Transverse colon (tissue), 4 donors: ENCODE results near the gene CHRND. TPM values are rescaled to one million over a fixed set of nuclear protein-coding genes. Genes with fewer than 3 reads are reported as not detected.

Experiments used
- DNase-seq: peaks from one replicate; pipeline ENCODE4 v3.0.0-alpha.2; 2019
- H3K27ac ChIP-seq, 4 donors: fragments of 200-600 bp; sonication (generic); 2 replicates each; pipeline ENCODE4 v1.5.1; 2016 to 2018; ENCODE audit warnings: inconsistent platforms in 4 of 4
- H3K27me3 ChIP-seq: fragments of 200-600 bp; sonication (generic); 2 replicates; pipeline ENCODE4 v1.5.1; 2017; ENCODE audit warnings: inconsistent platforms
- H3K36me3 ChIP-seq, 4 donors: fragments of 200-600 bp; sonication (generic); 2 replicates each; pipeline ENCODE4 v1.5.1; 2017 to 2019; ENCODE audit warnings: inconsistent platforms in 4 of 4
- H3K4me1 ChIP-seq, 4 donors: fragments of 200-600 bp; sonication (generic); 2 replicates each; pipeline ENCODE4 v1.5.1; 2017 to 2020; ENCODE audit warnings: inconsistent platforms in 4 of 4
- H3K4me3 ChIP-seq, 4 donors: fragments of 200-600 bp; sonication (generic); 1 replicate in 1 of 4; 2 replicates in 3 of 4; pipeline versions ENCODE4 v1.5.1 to v1.6.1; 2017 to 2019; ENCODE audit warnings: inconsistent platforms in 4 of 4
- H3K9me3 ChIP-seq, 2 donors: fragments of 200-600 bp; sonication (generic); 2 replicates each; pipeline ENCODE4 v1.5.1; 2017 to 2019; ENCODE audit warnings: inconsistent platforms in 2 of 2
- CTCF ChIP-seq, 5 experiments: fragments of 200-600 bp in 3 of 5; fragments of 450-650 bp in 2 of 5; sonication (generic) in 3 of 5; IDR thresholded peaks; 1 replicate in 2 of 5; 2 replicates in 3 of 5; pipeline ENCODE4 v1.5.1; 2016 to 2017; ENCODE audit warnings: antibody characterized with exemption in 5 of 5, inconsistent platforms in 3 of 5, mild to moderate bottlenecking in 2 of 5, moderate library complexity in 1 of 5
- EP300 ChIP-seq: sonication (generic); formaldehyde crosslinking; IDR thresholded peaks from one replicate; pipeline ENCODE4 v1.6.1; 2017; ENCODE audit warnings: antibody characterized with exemption, low read depth
- POLR2A ChIP-seq: fragments of 450-650 bp; IDR thresholded peaks from one replicate; pipeline ENCODE4 v1.6.1; 2016; ENCODE audit warnings: antibody characterized with exemption, mild to moderate bottlenecking, moderate library complexity
- POLR2AphosphoS5 ChIP-seq, 3 donors: sonication (generic); formaldehyde crosslinking; IDR thresholded peaks; one replicate each; pipeline ENCODE4 v1.6.1; 2016; ENCODE audit warnings: antibody characterized with exemption in 3 of 3
- WGBS, 2 donors: methylation state at CpG; one replicate each; pipeline ENCODE4 v1.1.5; 2018; ENCODE audit warnings: low coverage in 1 of 2; 5-methylcytosine and 5-hydroxymethylcytosine counted together
- in situ Hi-C, 4 donors: fragments of 200-750 bp; cut with MboI; loops; one replicate each; pipeline versions ENCODE4 v1.15.0 to v1.15.1; 2017; ENCODE audit warnings: low sequenced_read_pairs in 3 of 4, low pct_ligation_motif_present in 1 of 4, low pct_unique_long_range_greater_than_20kb in 1 of 4
- intact Hi-C: fragments of 100-400 bp; cut with DNase I; formaldehyde crosslinking; loops from one replicate; pipeline ENCODE4 v1.15.1; 2023; ENCODE audit warnings: low total_unique reads
- total RNA-seq, 4 donors: library from RNA; depleted of rRNA; stranded (reverse); fragments of >200 nt; gene quantifications; one replicate each; pipeline ENCODE4 v1.1.0, GENCODE V29; 2016

Gene CHRND
- total RNA-seq, 4 donors from 2014 or later: not detected

GRCh38 chr2:232550354-232551249 lies 24.6 kb downstream of the CHRND start, which contains the start of the genes EIF4E2 and TIGD1:
Gene EIF4E2, plus strand, starts transcription at chr2:232550689. Its CDS starts 36 bp downstream, at chr2:232550725.
Gene TIGD1, minus strand, starts transcription at chr2:232550557. Its CDS starts 675 bp downstream, at chr2:232549882.
- TF ChIP-seq EP300: no peak
- peak in 4 of 5 experiments; percentile 28 to 82 (median 48) for TF ChIP-seq CTCF (IDR thresholded peaks at IDR 0.05)
- TF ChIP-seq POLR2AphosphoS5 (IDR thresholded peaks at IDR 0.05): peak; percentile 64 to 89 (median 81)
- peak; percentile 87 for TF ChIP-seq POLR2A
- H3K27ac ChIP-seq: peak within 1 kb of the TSS; percentile 96 to 100 (median 98)
- peak; percentile 95 for DNase-seq
- H3K27me3 ChIP-seq: no peaks in the 10 kb centered on the region
- H3K9me3 ChIP-seq: no peaks in the 10 kb centered on the region
- H3K4me1 ChIP-seq: peaks cover 7 to 31% (median 17%) of the 10 kb centered on the region in 4 donors
- intact Hi-C loops (no loop called here), in situ Hi-C loops (no loop called here)
- 1% methylated on average over 59 of the region's 81 CpGs; no CpG with 5 or more reads in 1 of the 2 donors for WGBS, 2 donors
- no peaks in the 10 kb centered on the region for H3K36me3 ChIP-seq
- peak within 1 kb of the TSS; percentile 69 to 96 (median 88) for H3K4me3 ChIP-seq

DNA sequence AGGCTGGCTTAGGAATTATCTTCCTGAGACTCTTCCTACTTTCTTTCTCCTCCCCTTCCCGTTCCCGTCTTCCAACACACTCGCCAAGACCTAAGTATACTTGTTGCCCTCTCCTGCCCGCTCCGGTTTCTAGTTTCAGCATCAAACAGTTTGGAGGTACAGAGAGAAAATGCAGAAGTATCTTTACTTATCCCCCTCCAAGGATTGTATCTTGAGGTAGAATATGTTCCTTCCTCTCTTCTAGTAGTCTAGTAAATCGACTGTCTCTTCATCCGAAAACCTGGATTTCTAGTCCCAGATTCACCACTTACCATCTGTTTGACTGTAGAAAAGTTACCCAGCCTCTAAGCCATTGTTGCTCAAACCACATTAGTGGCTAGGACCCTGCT lies 25.3 kb downstream of the CHRND start:
- no peaks in the 10 kb centered on the region for H3K27me3 ChIP-seq
- 2 to 12% methylated on average over 7 of the region's 7 CpGs for WGBS, 2 donors
- TF ChIP-seq POLR2A (no peak), EP300 (no peak), POLR2AphosphoS5 (IDR thresholded peaks at IDR 0.05) (no peak), CTCF (IDR thresholded peaks at IDR 0.05) (no peak)
- in situ Hi-C loops: no loop called here
- H3K9me3 ChIP-seq: no peaks in the 10 kb centered on the region
- peaks cover 7 to 31% (median 17%) of the 10 kb centered on the region in 4 donors for H3K4me1 ChIP-seq
- H3K4me3 ChIP-seq: peak overlapping the region; percentile 69 to 96 (median 88)
- no peaks in the 10 kb centered on the region for H3K36me3 ChIP-seq
- intact Hi-C loops: no loop called here
- peak overlapping the region; percentile 96 to 100 (median 98) for H3K27ac ChIP-seq
- no peak for DNase-seq

GRCh38 chr2:232551776-232552175 lies 25.8 kb downstream of the CHRND start:
- WGBS, 2 donors: 90 to 93% methylated on average over 2 to 4 of the region's 4 CpGs
- in situ Hi-C loops: no loop called here
- H3K4me1 ChIP-seq: peaks cover 7 to 31% (median 17%) of the 10 kb centered on the region in 4 donors
- TF ChIP-seq CTCF (IDR thresholded peaks at IDR 0.05) (no peak), EP300 (no peak), POLR2A (no peak), POLR2AphosphoS5 (IDR thresholded peaks at IDR 0.05) (no peak)
- no peak for DNase-seq
- H3K9me3 ChIP-seq: no peaks in the 10 kb centered on the region
- intact Hi-C loops: no loop called here
- peak overlapping the region in 3 of 4 donors; percentile 69 to 95 (median 82) for H3K4me3 ChIP-seq
- H3K27ac ChIP-seq: peak overlapping the region in 2 of 4 donors; percentile 96 to 100
- peaks cover 0 to 5% (median 0%) of the 10 kb centered on the region in 4 donors for H3K36me3 ChIP-seq
- no peaks in the 10 kb centered on the region for H3K27me3 ChIP-seq

- peaks cover 4 to 20% (median 9%) of the 10 kb centered on the region in 4 donors for H3K4me1 ChIP-seq
- H3K27ac ChIP-seq: no peak overlapping the region
- H3K27me3 ChIP-seq: no peaks in the 10 kb centered on the region
- H3K4me3 ChIP-seq: no peak overlapping the region
- in situ Hi-C loops: no loop called here
- no peaks in the 10 kb centered on the region for H3K9me3 ChIP-seq
- peaks cover 0 to 40% (median 9%) of the 10 kb centered on the region in 4 donors for H3K36me3 ChIP-seq
- intact Hi-C loops: no loop called here
- DNase-seq: no peak
- WGBS, 2 donors: 82 to 87% methylated on average over 3 of the region's 3 CpGs
- TF ChIP-seq CTCF (IDR thresholded peaks at IDR 0.05) (no peak), POLR2A (no peak), POLR2AphosphoS5 (IDR thresholded peaks at IDR 0.05) (no peak), EP300 (no peak)
These were observed 30.5 kb downstream of the CHRND start for GRCh38 chr2:232556426-232556825.
